ENCODE data around the gene VAPB. TPM values are rescaled to one million over a fixed set of nuclear protein-coding genes. Genes with fewer than 3 reads are reported as not detected.

The VAPB gene
- total and polyA plus RNA-seq, 2 donors from 2014 or later, result 49.3 to 60.4 TPM

GRCh38 chr20:58390659-58391035 is 1.6 kb downstream of the VAPB start:
- FAIRE-seq, result no peak
- TF ChIP-seq CTCF (IDR thresholded peaks at IDR 0.05; ENCODE audit: borderline replicate concordance, extremely low read depth, insufficient read depth), result no peak
- H3K27me3 ChIP-seq (ENCODE audit: control insufficient read depth, insufficient read depth, low read length), result no peaks in the 10 kb centered on the region
- peaks cover 3 to 18% (median 11%) of the 10 kb centered on the region in 3 donors for H3K4me1 ChIP-seq (ENCODE audit: control insufficient read depth in 2 of 3, insufficient read depth in 2 of 3, low read depth in 1 of 3, low read length in 3 of 3)
- intact Hi-C loops (cut with DNase I), result no loop called here
- H3K36me3 ChIP-seq (ENCODE audit: control insufficient read depth in 2 of 3, insufficient read depth in 3 of 3, low read length in 3 of 3), result peaks cover 0 to 9% (median 6%) of the 10 kb centered on the region in 3 donors
- DNase-seq, result no peak
- no peak overlapping the region for H3K27ac ChIP-seq (ENCODE audit: low read depth in 2 of 2, low read length in 2 of 2)
- H3K9ac ChIP-seq (ENCODE audit: low read length in 3 of 3), result no peak overlapping the region
- peak overlapping the region in 2 of 3 donors; percentile 86 to 91 for H3K4me3 ChIP-seq (ENCODE audit: low read length in 3 of 3)
- no peaks in the 10 kb centered on the region for H3K9me3 ChIP-seq (ENCODE audit: control insufficient read depth in 2 of 3, insufficient read depth in 1 of 3, low read length in 3 of 3)

- Histone ChIP-seq H3K9me3 (ENCODE audit: control insufficient read depth in 2 of 3, insufficient read depth in 1 of 3, low read length in 3 of 3) (no peaks in the 10 kb centered on the region), H3K4me3 (ENCODE audit: low read length in 3 of 3) (no peak overlapping the region), H3K27me3 (ENCODE audit: control insufficient read depth, insufficient read depth, low read length) (no peaks in the 10 kb centered on the region), H3K36me3 (ENCODE audit: control insufficient read depth in 2 of 3, insufficient read depth in 3 of 3, low read length in 3 of 3) (peaks cover 0 to 9% (median 6%) of the 10 kb centered on the region in 3 donors), H3K27ac (ENCODE audit: low read depth in 2 of 2, low read length in 2 of 2) (no peak overlapping the region), H3K9ac (ENCODE audit: low read length in 3 of 3) (no peak overlapping the region), H3K4me1 (ENCODE audit: control insufficient read depth in 2 of 3, insufficient read depth in 2 of 3, low read depth in 1 of 3, low read length in 3 of 3) (peaks cover 3 to 20% (median 17%) of the 10 kb centered on the region in 3 donors)
- TF ChIP-seq CTCF (IDR thresholded peaks at IDR 0.05; ENCODE audit: borderline replicate concordance, extremely low read depth, insufficient read depth), result no peak
- no peak for DNase-seq
- FAIRE-seq, result no peak
- intact Hi-C loops (cut with DNase I), result no loop called here
Measured at GRCh38 chr20:58392286-58392685, 3.3 kb downstream of the VAPB start.

GRCh38 chr20:58393299-58393698 is 4.3 kb downstream of the VAPB start:
- no peak overlapping the region for H3K9ac ChIP-seq (ENCODE audit: low read length in 3 of 3)

More at GRCh38 chr20:58393299-58393698, 4.3 kb downstream of the VAPB start:
- peaks cover 3 to 20% (median 17%) of the 10 kb centered on the region in 3 donors for H3K4me1 ChIP-seq (ENCODE audit: control insufficient read depth in 2 of 3, insufficient read depth in 2 of 3, low read depth in 1 of 3, low read length in 3 of 3)
- H3K27me3 ChIP-seq (ENCODE audit: control insufficient read depth, insufficient read depth, low read length), result no peaks in the 10 kb centered on the region
- DNase-seq (no peak), FAIRE-seq (no peak)
- TF ChIP-seq CTCF (IDR thresholded peaks at IDR 0.05; ENCODE audit: borderline replicate concordance, extremely low read depth, insufficient read depth), result no peak
- H3K27ac ChIP-seq (ENCODE audit: low read depth in 2 of 2, low read length in 2 of 2), result no peak overlapping the region
- intact Hi-C loops (cut with DNase I), result no loop called here
- no peaks in the 10 kb centered on the region for H3K9me3 ChIP-seq (ENCODE audit: control insufficient read depth in 2 of 3, insufficient read depth in 1 of 3, low read length in 3 of 3)
- H3K36me3 ChIP-seq (ENCODE audit: control insufficient read depth in 2 of 3, insufficient read depth in 3 of 3, low read length in 3 of 3), result peaks cover 0 to 9% (median 6%) of the 10 kb centered on the region in 3 donors
- no peak overlapping the region for H3K4me3 ChIP-seq (ENCODE audit: low read length in 3 of 3)
